HCT116 (cell line): ENCODE measurements around the gene FAM76B. TPM values are rescaled to one million over a fixed set of nuclear protein-coding genes. Genes with fewer than 3 reads are reported as not detected.

Experiments
- ATAC-seq: fragments of 200-7000 bp; cut with Tn5 transposase; 2 replicates; pipeline ENCODE4 v1.9.1; 2020; ENCODE audit warnings: mild to moderate bottlenecking, moderate library complexity
- BruUV-seq: library from RNA; stranded (reverse); fragments of 400-500 nt; replicated peaks from 2 replicates; lab custom pipeline; 2021; lab: Mats Ljungman, UMichigan
- CTCF ChIA-PET: fragments of 300-600 bp; sonication (Branson Sonifier 250); formaldehyde crosslinking; loops from one replicate; lab custom pipeline; 2021; ENCODE audit warnings: antibody characterized with exemption; lab: Charles Lee
- POLR2A ChIA-PET: fragments of 300-600, 350-600 bp; sonication (Branson Sonifier 250); formaldehyde crosslinking; loops from one replicate; lab custom pipeline; 2021; ENCODE audit warnings: antibody characterized with exemption; lab: Charles Lee
- RAD21 ChIA-PET, 2 experiments: fragments of 300-600 bp; sonication (Branson Sonifier 250); formaldehyde crosslinking; loops; one replicate each; lab custom pipeline; 2023; ENCODE audit warnings: low total read pairs in 2 of 2; ENCODE audit not compliant: uncharacterized antibody in 2 of 2, unreplicated experiment in 2 of 2, low non-redundant PET in 1 of 2; lab: Charles Lee
- DNase-seq: peaks from one replicate; pipeline ENCODE4 v3.0.0-alpha.2; 2010; ENCODE audit warnings: low read depth, low spot score
- H2AFZ ChIP-seq: fragments of 200-600 bp; shearing (Covaris generic), sonication (generic); 2 replicates; pipeline ENCODE4 v1.6.1; 2017; ENCODE audit warnings: low read depth, mixed run types, mixed read lengths, antibody characterized with exemption, low read length; ENCODE audit not compliant: poor library complexity, severe bottlenecking
- H3K27ac ChIP-seq: 2 replicates; pipeline ENCODE4 v1.5.1; 2012; ENCODE audit warnings: low read depth, low read length
- H3K27me3 ChIP-seq: fragments of 200-600 bp; sonication (generic); 2 replicates; pipeline ENCODE4 v1.6.1; 2016; ENCODE audit warnings: mixed run types, low read length, mixed read lengths; ENCODE audit not compliant: insufficient read depth
- H3K36me3 ChIP-seq, 2 experiments: fragments of 200-500 bp in 1 of 2; fragments of 200-600 bp in 1 of 2; sonication (Bioruptor generic) in 1 of 2; sonication (generic) in 1 of 2; 2 replicates each; pipeline versions ENCODE4 v1.5.1 to v1.6.1; 2014 to 2016; ENCODE audit warnings: low read length in 2 of 2, inconsistent platforms in 1 of 2, mixed read lengths in 1 of 2, mixed run types in 1 of 2; ENCODE audit not compliant: insufficient read depth in 2 of 2, control insufficient read depth in 1 of 2
- H3K4me1 ChIP-seq, 2 experiments: fragments of 200-600 bp in 1 of 2; sonication (generic) in 1 of 2; 2 replicates each; pipeline versions ENCODE4 v1.5.1 to v1.6.1; 2012 to 2017; ENCODE audit warnings: low read length in 2 of 2, inconsistent platforms in 1 of 2, mild to moderate bottlenecking in 1 of 2, mixed read lengths in 1 of 2, mixed run types in 1 of 2, moderate library complexity in 1 of 2; ENCODE audit not compliant: insufficient read depth in 2 of 2, control insufficient read depth in 1 of 2
- H3K4me2 ChIP-seq: fragments of 200-600 bp; sonication (generic); 2 replicates; pipeline ENCODE4 v1.6.1; 2017; ENCODE audit warnings: mixed run types, low read length, mixed read lengths
- H3K4me3 ChIP-seq, 2 experiments: fragments of 200-600 bp in 1 of 2; sonication (generic) in 1 of 2; replicated peaks in 1 of 2; 2 replicates each; pipeline ENCODE4 v1.5.1; 2011 to 2016; ENCODE audit warnings: low read length in 2 of 2, control low read depth in 1 of 2, low read depth in 1 of 2, mild to moderate bottlenecking in 1 of 2, mixed read lengths in 1 of 2, mixed run types in 1 of 2
- H3K79me2 ChIP-seq: fragments of 200-600 bp; sonication (generic); 2 replicates; pipeline ENCODE4 v1.6.1; 2017; ENCODE audit warnings: mild to moderate bottlenecking, mixed run types, low read length, moderate library complexity, mixed read lengths; ENCODE audit not compliant: insufficient read depth
- H3K9ac ChIP-seq: fragments of 200-600 bp; sonication (generic); 2 replicates; pipeline ENCODE4 v1.6.1; 2016; ENCODE audit warnings: low read length, mixed read lengths
- H3K9me2 ChIP-seq: fragments of 200-600 bp; sonication (generic), shearing (Covaris generic); 2 replicates; pipeline ENCODE4 v1.6.1; 2017; ENCODE audit warnings: mixed run types, mild to moderate bottlenecking, moderate library complexity; ENCODE audit not compliant: insufficient read depth
- H3K9me3 ChIP-seq, 2 experiments: fragments of 200-500 bp in 1 of 2; fragments of 200-600 bp in 1 of 2; sonication (Bioruptor generic) in 1 of 2; sonication (generic) in 1 of 2; 2 replicates each; pipeline ENCODE4 v1.6.1; 2014 to 2017; ENCODE audit warnings: low read length in 2 of 2, mixed read lengths in 2 of 2, inconsistent platforms in 1 of 2, low read depth in 1 of 2, mild to moderate bottlenecking in 1 of 2, mixed run types in 1 of 2, moderate library complexity in 1 of 2; ENCODE audit not compliant: control insufficient read depth in 1 of 2, insufficient read depth in 1 of 2
- H4K20me1 ChIP-seq: fragments of 200-600 bp; sonication (generic), shearing (Covaris generic); 2 replicates; pipeline ENCODE4 v1.6.1; 2017; ENCODE audit warnings: mixed run types, mild to moderate bottlenecking, moderate library complexity; ENCODE audit not compliant: insufficient read depth
- ATF3 ChIP-seq: IDR thresholded peaks from 2 replicates; pipeline ENCODE4 v1.6.1; 2012
- EGR1 ChIP-seq: IDR thresholded peaks from 2 replicates; pipeline ENCODE4 v1.6.1; 2012; ENCODE audit warnings: low read depth
- ELF1 ChIP-seq: IDR thresholded peaks from 2 replicates; pipeline ENCODE4 v1.6.1; 2012; ENCODE audit warnings: low read depth, borderline replicate concordance
- EZH2 ChIP-seq: fragments of 200-600 bp; sonication (generic); IDR thresholded peaks from 2 replicates; pipeline ENCODE4 v1.6.1; 2017; ENCODE audit warnings: antibody characterized with exemption, mixed run types
- JUND ChIP-seq: IDR thresholded peaks from 2 replicates; pipeline ENCODE4 v1.6.1; 2012
- POLR2A ChIP-seq: IDR thresholded peaks from 2 replicates; pipeline ENCODE4 v1.7.0; 2011; ENCODE audit warnings: borderline replicate concordance; ENCODE audit not compliant: insufficient read depth, insufficient read length; ENCODE audit errors: extremely low read depth
- SP1 ChIP-seq: IDR thresholded peaks from 2 replicates; pipeline ENCODE4 v1.6.1; 2012; ENCODE audit warnings: low read depth
- TCF7L2 ChIP-seq: IDR thresholded peaks from 2 replicates; pipeline ENCODE4 v1.7.0; 2011; ENCODE audit warnings: borderline replicate concordance, inconsistent platforms; ENCODE audit not compliant: insufficient read depth, insufficient read length; ENCODE audit errors: extremely low read depth
- YY1 ChIP-seq: IDR thresholded peaks from 2 replicates; pipeline ENCODE4 v1.6.1; 2011; ENCODE audit warnings: low read length, low read depth, moderate library complexity, mild to moderate bottlenecking; ENCODE audit not compliant: insufficient replicate concordance; ENCODE audit errors: extremely low read depth
- ZNF274 ChIP-seq: fragments of 200-500 bp; sonication (Bioruptor generic); IDR thresholded peaks from 2 replicates; pipeline ENCODE4 v1.6.1; 2014; ENCODE audit warnings: mild to moderate bottlenecking, low read depth, low read length, inconsistent platforms
- intact Hi-C: fragments of 100-400 bp; cut with micrococcal nuclease; formaldehyde crosslinking; loops from 2 replicates; pipeline ENCODE4 v1.10.0; 2022
- total RNA-seq: library from RNA; stranded (reverse); gene quantifications from one replicate; pipeline ENCODE4 v1.2.1, GENCODE V29; 2021; ENCODE audit not compliant: unreplicated experiment
- TF ChIP-seq, protein P1 (sequence below): IDR thresholded peaks from 2 replicates; pipeline ENCODE4 v1.6.1; 2012
- TF ChIP-seq, protein P2 (sequence below): IDR thresholded peaks from 2 replicates; pipeline ENCODE4 v1.6.1; 2011; ENCODE audit warnings: mild to moderate bottlenecking, low read length, moderate library complexity; ENCODE audit not compliant: insufficient replicate concordance; ENCODE audit errors: extremely low read depth

Gene FAM76B
- total RNA-seq, 1 experiment from 2014 or later: 27.5 TPM

GRCh38 chr11:95776859-95777258 is 12.7 kb downstream of the FAM76B start:
- H3K4me2 ChIP-seq: no peak overlapping the region
- no peak overlapping the region for H3K4me3 ChIP-seq
- no peaks in the 10 kb centered on the region for H3K4me1 ChIP-seq
- ChIA-PET POLR2A (no interaction called here), RAD21 (no interaction called here), CTCF (no interaction called here)
- no peaks in the 10 kb centered on the region for H3K9me2 ChIP-seq
- no peak overlapping the region for H2AFZ ChIP-seq
- H3K27ac ChIP-seq: no peak overlapping the region
- peaks cover 24 to 41% of the 10 kb centered on the region in 2 experiments for H3K36me3 ChIP-seq
- TF ChIP-seq EZH2 (no peak), ATF3 (no peak), JUND (no peak), EGR1 (no peak)
- TF ChIP-seq, protein P1, sequence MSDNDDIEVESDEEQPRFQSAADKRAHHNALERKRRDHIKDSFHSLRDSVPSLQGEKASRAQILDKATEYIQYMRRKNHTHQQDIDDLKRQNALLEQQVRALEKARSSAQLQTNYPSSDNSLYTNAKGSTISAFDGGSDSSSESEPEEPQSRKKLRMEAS: no peak
- TF ChIP-seq, protein P2, sequence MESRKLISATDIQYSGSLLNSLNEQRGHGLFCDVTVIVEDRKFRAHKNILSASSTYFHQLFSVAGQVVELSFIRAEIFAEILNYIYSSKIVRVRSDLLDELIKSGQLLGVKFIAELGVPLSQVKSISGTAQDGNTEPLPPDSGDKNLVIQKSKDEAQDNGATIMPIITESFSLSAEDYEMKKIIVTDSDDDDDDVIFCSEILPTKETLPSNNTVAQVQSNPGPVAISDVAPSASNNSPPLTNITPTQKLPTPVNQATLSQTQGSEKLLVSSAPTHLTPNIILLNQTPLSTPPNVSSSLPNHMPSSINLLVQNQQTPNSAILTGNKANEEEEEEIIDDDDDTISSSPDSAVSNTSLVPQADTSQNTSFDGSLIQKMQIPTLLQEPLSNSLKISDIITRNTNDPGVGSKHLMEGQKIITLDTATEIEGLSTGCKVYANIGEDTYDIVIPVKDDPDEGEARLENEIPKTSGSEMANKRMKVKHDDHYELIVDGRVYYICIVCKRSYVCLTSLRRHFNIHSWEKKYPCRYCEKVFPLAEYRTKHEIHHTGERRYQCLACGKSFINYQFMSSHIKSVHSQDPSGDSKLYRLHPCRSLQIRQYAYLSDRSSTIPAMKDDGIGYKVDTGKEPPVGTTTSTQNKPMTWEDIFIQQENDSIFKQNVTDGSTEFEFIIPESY: no peak
- no peaks in the 10 kb centered on the region for H3K27me3 ChIP-seq
- no peak for ATAC-seq
- peaks cover 5% of the 10 kb centered on the region; the same call in 1 of the 2 replicates for H3K79me2 ChIP-seq
- intact Hi-C loops: no loop called here
- no peak for DNase-seq
- H4K20me1 ChIP-seq: no peaks in the 10 kb centered on the region
- no peaks in the 10 kb centered on the region for H3K9me3 ChIP-seq
- BruUV-seq: no TSS peak
- no peak overlapping the region for H3K9ac ChIP-seq

GRCh38 chr11:95768521-95768920 is 21.1 kb downstream of the FAM76B start:
- no peaks in the 10 kb centered on the region for H3K27me3 ChIP-seq
- RAD21 ChIA-PET: no interaction called here
- no peaks in the 10 kb centered on the region for H3K4me1 ChIP-seq
- DNase-seq: no peak
- H3K36me3 ChIP-seq: peaks cover 0 to 19% of the 10 kb centered on the region in 2 experiments; a peak in 1 of 4 replicates
- no peak overlapping the region for H2AFZ ChIP-seq
- no peak overlapping the region for H3K4me2 ChIP-seq
- H4K20me1 ChIP-seq: no peaks in the 10 kb centered on the region
- no peak for ATAC-seq
- intact Hi-C loops: loop anchor here (10.0 kb wide), 1 partner anchor 656 kb away; no protein-coding TSS in a partner anchor
- no peaks in the 10 kb centered on the region for H3K9me3 ChIP-seq
- TF ChIP-seq POLR2A (no peak), ZNF274 (no peak), TCF7L2 (no peak), YY1 (no peak), SP1 (no peak), ELF1 (no peak), EZH2 (no peak)
- TF ChIP-seq, protein P2: no peak
- TF ChIP-seq, all 23 proteins: peak for 0
- no peak overlapping the region for H3K9ac ChIP-seq
- CTCF ChIA-PET: interaction anchor here (1.2 to 1.4 kb wide), 3 partner anchors 614 to 616 kb away, joined by 4 to 6 read pairs (median 6); no protein-coding TSS in a partner anchor
- BruUV-seq: no TSS peak
- no peaks in the 10 kb centered on the region for H3K9me2 ChIP-seq
- H3K79me2 ChIP-seq: no peaks in the 10 kb centered on the region
- no peak overlapping the region for H3K4me3 ChIP-seq
- POLR2A ChIA-PET: no interaction called here
- no peak overlapping the region for H3K27ac ChIP-seq
